ENCODE results near the gene CCSER1.
"Not testable (repeated sequence)": the region's sequence is repeated elsewhere in the genome, so short reads cannot be mapped to it uniquely, and the experiment has no call there.

The CCSER1 gene

GRCh38 chr4:90855111-90855510 lies 727.9 kb downstream of the CCSER1 start:
- DNase-seq: no peak

GRCh38 chr4:90857081-90857820 lies 730.1 kb downstream of the CCSER1 start:
- DNase-seq: no peak

- DNase-seq: no peak
These were observed 748.6 kb downstream of the CCSER1 start for GRCh38 chr4:90875791-90876190.

- no peak for DNase-seq
These were observed 749.1 kb downstream of the CCSER1 start for GRCh38 chr4:90876296-90876695.

GRCh38 chr4:90883519-90883918 lies 756.3 kb downstream of the CCSER1 start:
- no peak for DNase-seq

GRCh38 chr4:90888571-90888970 lies 761.4 kb downstream of the CCSER1 start:
- no peak for DNase-seq

GRCh38 chr4:90889171-90889570 lies 762.0 kb downstream of the CCSER1 start:
- no peak for DNase-seq

GRCh38 chr4:90903413-90903812 lies 776.2 kb downstream of the CCSER1 start:
- DNase-seq: not testable (repeated sequence)

- DNase-seq: no peak
These were observed 776.8 kb downstream of the CCSER1 start for GRCh38 chr4:90904021-90904420.

GRCh38 chr4:90906239-90906638 lies 779.0 kb downstream of the CCSER1 start:
- no peak for DNase-seq

- DNase-seq: not testable (repeated sequence)
These were observed 784.7 kb downstream of the CCSER1 start for GRCh38 chr4:90911724-90912434.

GRCh38 chr4:90922174-90922573 lies 795.0 kb downstream of the CCSER1 start:
- no peak for DNase-seq

GRCh38 chr4:90926957-90927356 lies 799.8 kb downstream of the CCSER1 start:
- DNase-seq: no peak

- DNase-seq: no peak
These were observed 816.1 kb downstream of the CCSER1 start for GRCh38 chr4:90943311-90943710.

- DNase-seq: no peak
These were observed 819.8 kb downstream of the CCSER1 start for GRCh38 chr4:90946945-90947344.

GRCh38 chr4:90950385-90950841 lies 823.2 kb downstream of the CCSER1 start:
- no peak for DNase-seq

GRCh38 chr4:90951037-90951436 lies 823.8 kb downstream of the CCSER1 start:
- no peak for DNase-seq

GRCh38 chr4:90958256-90958895 lies 831.2 kb downstream of the CCSER1 start:
- DNase-seq: no peak

- no peak for DNase-seq
These were observed 833.2 kb downstream of the CCSER1 start for GRCh38 chr4:90960433-90960832.

- DNase-seq: no peak
These were observed 833.6 kb downstream of the CCSER1 start for GRCh38 chr4:90960840-90961239.

GRCh38 chr4:90970021-90970420 lies 842.8 kb downstream of the CCSER1 start:
- DNase-seq: no peak

- DNase-seq: no peak
These were observed 850.5 kb downstream of the CCSER1 start for GRCh38 chr4:90977726-90978125.

- no peak for DNase-seq
These were observed 852.4 kb downstream of the CCSER1 start for GRCh38 chr4:90979556-90979955.

GRCh38 chr4:90982813-90983212 lies 855.6 kb downstream of the CCSER1 start:
- DNase-seq: no peak

Data from NCI-H1694 treated with DMSO at 0.1 percent for 48 hours (cell line).